Gastroesophageal sphincter (tissue), 4 donors: Measurements from ENCODE around the gene UPF1. TPM values are rescaled to one million over a fixed set of nuclear protein-coding genes. Genes with fewer than 3 reads are reported as not detected.
"Not testable (repeated sequence)": the region's sequence is repeated elsewhere in the genome, so short reads cannot be mapped to it uniquely, and the experiment has no call there.

ENCODE experiments used
- ATAC-seq: fragments of 150-250 bp; one replicate; pipeline ENCODE4 v1.9.1; 2016; ENCODE audit warnings: mild to moderate bottlenecking, moderate library complexity
- H3K27ac ChIP-seq, 4 donors: fragments of 200-600 bp; sonication (generic) in 3 of 4; 1 replicate in 3 of 4; 2 replicates in 1 of 4; pipeline ENCODE4 v1.5.1; 2016 to 2019
- H3K27me3 ChIP-seq: fragments of 200-600 bp; sonication (generic); one replicate; pipeline ENCODE4 v1.5.1; 2019
- H3K36me3 ChIP-seq, 2 donors: fragments of 200-600 bp; sonication (generic); one replicate each; pipeline ENCODE4 v1.5.1; 2019; ENCODE audit warnings: control low read depth in 1 of 2
- H3K4me1 ChIP-seq, 3 donors: fragments of 200-600 bp; sonication (generic); 1 replicate in 2 of 3; 2 replicates in 1 of 3; pipeline ENCODE4 v1.5.1; 2016 to 2019; ENCODE audit warnings: control low read depth in 2 of 3
- H3K4me3 ChIP-seq, 2 donors: fragments of 200-600 bp; sonication (generic); one replicate each; pipeline ENCODE4 v1.5.1; 2019; ENCODE audit warnings: mild to moderate bottlenecking in 1 of 2, moderate library complexity in 1 of 2
- H3K9me3 ChIP-seq, 3 donors: fragments of 200-600 bp; sonication (generic); one replicate each; pipeline ENCODE4 v1.5.1; 2017 to 2019; ENCODE audit warnings: control low read depth in 2 of 3
- CTCF ChIP-seq, 4 experiments: fragments of 200-600 bp in 2 of 4; fragments of 450-650 bp in 2 of 4; sonication (generic) in 1 of 4; IDR thresholded peaks; one replicate each; pipeline ENCODE4 v1.5.1; 2017 to 2019; ENCODE audit warnings: antibody characterized with exemption in 4 of 4, mild to moderate bottlenecking in 2 of 4, moderate library complexity in 2 of 4
- EP300 ChIP-seq: sonication (generic); formaldehyde crosslinking; IDR thresholded peaks from one replicate; pipeline ENCODE4 v1.6.1; 2017; ENCODE audit warnings: antibody characterized with exemption, mild to moderate bottlenecking
- POLR2A ChIP-seq, 2 donors: fragments of 450-650 bp; IDR thresholded peaks; one replicate each; pipeline ENCODE4 v1.6.1; 2017; ENCODE audit warnings: antibody characterized with exemption in 2 of 2, mild to moderate bottlenecking in 2 of 2, moderate library complexity in 1 of 2
- POLR2AphosphoS5 ChIP-seq: sonication (generic); formaldehyde crosslinking; IDR thresholded peaks from one replicate; pipeline ENCODE4 v1.6.1; 2017; ENCODE audit warnings: antibody characterized with exemption
- WGBS, 2 donors: methylation state at CpG; one replicate each; pipeline ENCODE4 v1.1.5; 2018; ENCODE audit warnings: low coverage in 1 of 2; 5-methylcytosine and 5-hydroxymethylcytosine counted together
- total RNA-seq, 4 donors: library from RNA; depleted of rRNA; stranded (reverse); fragments of >200 nt; gene quantifications; one replicate each; pipeline ENCODE4 v1.1.0, GENCODE V29; 2016

UPF1 gene
- total RNA-seq, 4 donors from 2014 or later, result 53.6 to 92.2 (median 59.9) TPM

- Histone ChIP-seq H3K27ac (no peak overlapping the region), H3K4me3 (no peak overlapping the region), H3K4me1 (no peaks in the 10 kb centered on the region), H3K36me3 (no peaks in the 10 kb centered on the region), H3K9me3 (no peaks in the 10 kb centered on the region), H3K27me3 (no peaks in the 10 kb centered on the region)
- no peak for TF ChIP-seq CTCF (IDR thresholded peaks at IDR 0.05)
- no peak for TF ChIP-seq POLR2A (IDR thresholded peaks at IDR 0.05)
- no peak for TF ChIP-seq EP300
- no peak for TF ChIP-seq POLR2AphosphoS5
- 85 to 93% methylated on average over 2 to 5 of the region's 5 CpGs for WGBS, 2 donors
- ATAC-seq, result no peak
These were observed 16.1 kb upstream of the UPF1 start for GRCh38 chr19:18815673-18816072.

- not testable (repeated sequence) for ATAC-seq, H3K27ac ChIP-seq, H3K27me3 ChIP-seq, H3K4me1 ChIP-seq, H3K4me3 ChIP-seq, H3K9me3 ChIP-seq, H3K36me3 ChIP-seq
- WGBS, 2 donors, result 88% methylated on average over 4 of the region's 4 CpGs; no CpG with 5 or more reads in 1 of the 2 donors
These were observed 15.1 kb upstream of the UPF1 start for GRCh38 chr19:18816645-18817044.

- peaks cover 10% of the 10 kb centered on the region for H3K27me3 ChIP-seq
- no peak overlapping the region for H3K27ac ChIP-seq
- 87 to 89% methylated on average over 4 to 9 of the region's 9 CpGs for whole genome bisulfite sequencing, 2 donors
- TF ChIP-seq EP300 (no peak), CTCF (IDR thresholded peaks at IDR 0.05) (no peak), POLR2A (IDR thresholded peaks at IDR 0.05) (no peak), POLR2AphosphoS5 (no peak)
- no peak overlapping the region for H3K4me3 ChIP-seq
- H3K36me3 ChIP-seq, result no peaks in the 10 kb centered on the region
- H3K9me3 ChIP-seq, result no peaks in the 10 kb centered on the region
- ATAC-seq, result no peak
- H3K4me1 ChIP-seq, result no peaks in the 10 kb centered on the region
These were observed 14.2 kb upstream of the UPF1 start for GRCh38 chr19:18817574-18817973.

GRCh38 chr19:18828786-18829185 lies 3.0 kb upstream of the UPF1 start:
- TF ChIP-seq POLR2A (IDR thresholded peaks at IDR 0.05) (no peak), POLR2AphosphoS5 (no peak), CTCF (IDR thresholded peaks at IDR 0.05) (no peak), EP300 (no peak)
- Histone ChIP-seq H3K9me3 (peaks cover 0 to 19% (median 0%) of the 10 kb centered on the region in 3 donors), H3K36me3 (no peaks in the 10 kb centered on the region), H3K4me1 (peaks cover 0 to 20% (median 2%) of the 10 kb centered on the region in 3 donors), H3K27ac (no peak overlapping the region), H3K27me3 (no peaks in the 10 kb centered on the region), H3K4me3 (no peak overlapping the region)
- ATAC-seq, result no peak
- WGBS, 2 donors, result 27 to 46% methylated on average over 4 to 6 of the region's 6 CpGs

GRCh38 chr19:18830488-18830887 lies 1.3 kb upstream of the UPF1 start:
- WGBS, 2 donors, result 61 to 65% methylated on average over 2 of the region's 2 CpGs

More at GRCh38 chr19:18830488-18830887, 1.3 kb upstream of the UPF1 start:
- Histone ChIP-seq H3K4me3 (no peak overlapping the region), H3K27ac (no peak overlapping the region), H3K27me3 (no peaks in the 10 kb centered on the region), H3K9me3 (peaks cover 0 to 19% (median 0%) of the 10 kb centered on the region in 3 donors), H3K4me1 (peaks cover 0 to 37% (median 14%) of the 10 kb centered on the region in 3 donors), H3K36me3 (peaks cover 0 to 6% of the 10 kb centered on the region in 2 donors)
- TF ChIP-seq EP300, result no peak
- no peak for TF ChIP-seq POLR2AphosphoS5
- TF ChIP-seq POLR2A (IDR thresholded peaks at IDR 0.05), result no peak
- TF ChIP-seq CTCF (IDR thresholded peaks at IDR 0.05), result no peak
- ATAC-seq, result no peak
